ENCODE data around the gene MYO18A. TPM values are rescaled to one million over a fixed set of nuclear protein-coding genes. Genes with fewer than 3 reads are reported as not detected.
"Not testable (repeated sequence)": the region's sequence is repeated elsewhere in the genome, so short reads cannot be mapped to it uniquely, and the experiment has no call there.

The MYO18A gene, protein sequence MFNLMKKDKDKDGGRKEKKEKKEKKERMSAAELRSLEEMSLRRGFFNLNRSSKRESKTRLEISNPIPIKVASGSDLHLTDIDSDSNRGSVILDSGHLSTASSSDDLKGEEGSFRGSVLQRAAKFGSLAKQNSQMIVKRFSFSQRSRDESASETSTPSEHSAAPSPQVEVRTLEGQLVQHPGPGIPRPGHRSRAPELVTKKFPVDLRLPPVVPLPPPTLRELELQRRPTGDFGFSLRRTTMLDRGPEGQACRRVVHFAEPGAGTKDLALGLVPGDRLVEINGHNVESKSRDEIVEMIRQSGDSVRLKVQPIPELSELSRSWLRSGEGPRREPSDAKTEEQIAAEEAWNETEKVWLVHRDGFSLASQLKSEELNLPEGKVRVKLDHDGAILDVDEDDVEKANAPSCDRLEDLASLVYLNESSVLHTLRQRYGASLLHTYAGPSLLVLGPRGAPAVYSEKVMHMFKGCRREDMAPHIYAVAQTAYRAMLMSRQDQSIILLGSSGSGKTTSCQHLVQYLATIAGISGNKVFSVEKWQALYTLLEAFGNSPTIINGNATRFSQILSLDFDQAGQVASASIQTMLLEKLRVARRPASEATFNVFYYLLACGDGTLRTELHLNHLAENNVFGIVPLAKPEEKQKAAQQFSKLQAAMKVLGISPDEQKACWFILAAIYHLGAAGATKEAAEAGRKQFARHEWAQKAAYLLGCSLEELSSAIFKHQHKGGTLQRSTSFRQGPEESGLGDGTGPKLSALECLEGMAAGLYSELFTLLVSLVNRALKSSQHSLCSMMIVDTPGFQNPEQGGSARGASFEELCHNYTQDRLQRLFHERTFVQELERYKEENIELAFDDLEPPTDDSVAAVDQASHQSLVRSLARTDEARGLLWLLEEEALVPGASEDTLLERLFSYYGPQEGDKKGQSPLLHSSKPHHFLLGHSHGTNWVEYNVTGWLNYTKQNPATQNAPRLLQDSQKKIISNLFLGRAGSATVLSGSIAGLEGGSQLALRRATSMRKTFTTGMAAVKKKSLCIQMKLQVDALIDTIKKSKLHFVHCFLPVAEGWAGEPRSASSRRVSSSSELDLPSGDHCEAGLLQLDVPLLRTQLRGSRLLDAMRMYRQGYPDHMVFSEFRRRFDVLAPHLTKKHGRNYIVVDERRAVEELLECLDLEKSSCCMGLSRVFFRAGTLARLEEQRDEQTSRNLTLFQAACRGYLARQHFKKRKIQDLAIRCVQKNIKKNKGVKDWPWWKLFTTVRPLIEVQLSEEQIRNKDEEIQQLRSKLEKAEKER (N-terminal part only)
- total RNA-seq (2014; rRNA removed): 39.6 and 41.7 TPM in 2 replicates
- polyA plus RNA-seq (2012): 35.2 TPM

DNA sequence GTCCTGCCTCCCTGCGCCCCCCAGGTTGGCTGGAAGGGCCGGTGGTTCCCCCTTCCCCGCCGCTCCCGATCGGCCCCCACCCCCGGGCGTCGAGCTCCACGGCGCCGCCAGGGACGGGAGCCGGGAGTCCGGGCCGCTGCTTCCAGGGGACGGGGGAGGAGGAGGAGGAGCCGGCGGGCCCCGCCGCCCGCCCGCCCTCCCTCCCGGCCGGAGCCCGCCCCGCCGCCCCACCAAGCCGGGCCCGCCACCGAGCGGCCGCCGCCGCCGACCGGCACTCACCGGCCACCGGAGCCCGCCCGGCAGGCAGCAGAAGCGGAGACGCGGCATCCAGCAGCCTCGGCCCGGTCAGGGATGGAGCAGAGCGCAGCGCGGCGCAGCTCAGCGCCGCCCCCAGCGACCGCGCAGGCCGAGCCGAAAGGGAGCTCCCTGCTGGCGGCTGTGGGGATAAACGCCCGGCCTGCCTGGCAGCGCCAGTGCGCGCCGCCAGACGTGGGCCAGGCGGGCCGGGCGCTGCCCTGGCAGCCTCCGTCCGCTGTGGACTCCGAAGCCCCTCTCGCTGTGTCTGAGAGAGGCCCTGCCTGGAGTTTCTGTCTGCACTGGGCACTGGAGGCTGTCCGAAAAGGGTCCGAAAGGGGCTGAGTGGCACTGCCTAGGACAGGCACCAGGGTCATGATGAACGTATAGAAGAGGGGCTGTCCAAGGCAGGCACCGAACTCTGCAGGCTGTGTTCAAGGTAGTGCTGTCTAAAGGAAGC, at the start of gene MYO18A:
TSS of gene MYO18A (minus strand) at position 365 of the 754 bp plus-strand sequence. CDS start 13,458 bp downstream, outside the sequence.
- peak; percentile 72 for DNase-seq (ENCODE audit: low read depth)

DNA sequence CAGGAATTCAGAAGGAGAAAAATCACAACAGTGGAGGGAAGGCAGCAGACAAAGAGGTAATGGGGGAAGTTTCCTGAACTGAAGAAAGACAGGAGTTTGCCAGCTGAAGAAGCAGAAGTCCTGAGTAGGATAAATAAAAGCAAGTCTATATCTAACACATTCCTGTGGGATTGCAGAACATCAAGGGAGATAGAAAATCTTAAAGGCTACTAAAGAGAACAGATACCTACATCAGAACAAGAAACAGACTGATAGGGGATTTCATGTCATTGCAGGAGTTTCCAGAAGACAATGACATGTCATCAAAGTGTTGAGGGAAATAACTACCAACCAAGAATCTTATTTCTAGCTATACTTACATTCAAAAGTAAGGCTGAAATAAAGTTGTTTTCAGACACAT, 45.2 kb upstream of the MYO18A start:
- DNase-seq (ENCODE audit: low read depth): no peak

GRCh38 chr17:29221338-29221737, 41.1 kb upstream of the MYO18A start:
- DNase-seq (ENCODE audit: low read depth): not testable (repeated sequence)

- DNase-seq (ENCODE audit: low read depth): peak; percentile 80
Observed at GRCh38 chr17:29219378-29220047, 39.3 kb upstream of the MYO18A start.

GRCh38 chr17:29216856-29217255, 36.7 kb upstream of the MYO18A start:
- DNase-seq (ENCODE audit: low read depth): no peak

DNA sequence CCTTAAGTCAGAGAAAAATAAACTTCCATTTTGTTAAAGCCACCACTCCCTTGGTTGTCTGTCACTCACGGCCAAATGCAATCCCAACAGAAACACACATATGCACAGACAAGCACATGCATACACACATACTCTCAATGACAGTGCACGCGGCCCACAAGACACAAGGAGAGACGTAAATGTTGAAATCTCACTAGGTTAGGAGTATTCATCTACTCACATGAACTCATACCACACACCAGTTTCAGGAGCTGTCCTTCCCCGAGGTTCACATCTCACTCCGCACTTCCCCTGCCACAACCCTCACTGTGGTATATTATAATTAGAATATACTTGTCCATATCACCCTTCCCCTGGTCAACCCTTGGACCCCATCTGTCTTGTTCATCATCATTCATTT, 36.0 kb upstream of the MYO18A start:
- no peak for DNase-seq (ENCODE audit: low read depth)

DNA sequence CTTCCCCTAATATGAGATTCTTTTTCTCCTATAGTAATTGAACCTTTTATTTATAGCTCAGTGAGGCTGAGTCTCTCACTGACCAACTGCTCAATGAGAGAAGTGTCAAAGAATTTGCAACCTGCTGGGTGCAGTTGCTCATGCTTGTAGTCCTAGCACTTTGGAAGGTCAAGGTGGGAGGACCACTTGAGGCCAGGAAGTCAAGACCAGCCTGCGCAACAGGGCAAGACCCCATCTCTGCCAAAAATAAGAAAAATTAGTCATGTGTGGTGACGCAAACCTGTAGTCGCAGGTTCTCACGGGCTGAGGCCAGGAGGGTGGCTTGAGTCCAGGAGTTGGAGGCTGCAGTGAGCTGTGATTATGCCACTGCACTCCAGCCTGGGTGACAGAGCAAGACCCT, 35.5 kb upstream of the MYO18A start:
- DNase-seq (ENCODE audit: low read depth): no peak

DNA sequence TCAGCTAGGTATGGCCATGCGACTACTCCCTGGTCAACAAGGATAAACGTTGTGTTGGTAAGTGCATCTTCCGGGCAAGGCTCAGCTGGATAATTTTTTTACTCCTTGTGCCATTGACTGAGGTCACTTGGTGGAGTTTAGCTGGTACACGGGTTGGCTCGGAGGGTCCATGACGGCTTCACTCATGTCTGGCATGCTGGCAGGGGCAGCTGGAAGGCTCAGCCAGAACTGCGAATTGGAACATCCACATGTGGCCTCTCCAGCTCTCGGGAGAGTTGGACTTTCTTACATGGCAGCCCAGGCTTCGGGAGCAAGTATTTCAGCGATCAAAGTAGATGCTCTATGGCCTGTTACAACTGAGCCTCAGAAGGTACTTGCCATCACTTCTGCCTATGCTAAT, 35.0 kb upstream of the MYO18A start:
- DNase-seq (ENCODE audit: low read depth): no peak

- DNase-seq (ENCODE audit: low read depth): no peak
Observed at GRCh38 chr17:29214215-29215146, 34.3 kb upstream of the MYO18A start.

- no peak for DNase-seq (ENCODE audit: low read depth)
Observed at GRCh38 chr17:29212681-29213121, 32.5 kb upstream of the MYO18A start.

GRCh38 chr17:29212094-29212631, 32.0 kb upstream of the MYO18A start:
- DNase-seq (ENCODE audit: low read depth): no peak

DNA sequence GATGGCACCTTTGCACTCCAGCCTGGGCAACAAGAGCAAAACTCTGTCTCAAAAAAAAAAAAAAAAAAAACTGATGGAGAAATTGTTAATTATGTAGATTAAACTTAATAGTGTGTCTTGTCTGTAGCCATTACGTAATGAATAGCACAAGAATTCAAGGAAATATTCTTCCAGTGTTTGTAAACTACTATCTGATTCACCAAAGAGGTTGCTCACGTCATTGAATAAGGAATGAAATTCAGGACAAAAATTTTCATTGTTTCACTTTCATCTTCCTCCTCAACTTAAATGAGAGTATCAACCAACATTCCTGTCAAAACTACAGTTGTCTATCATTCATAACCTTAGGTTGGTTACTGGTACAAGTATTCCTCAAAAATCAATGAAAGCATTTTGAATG, 30.7 kb upstream of the MYO18A start:
- no peak for DNase-seq (ENCODE audit: low read depth)

- no peak for DNase-seq (ENCODE audit: low read depth)
Observed at GRCh38 chr17:29209073-29209472, 28.9 kb upstream of the MYO18A start.

DNA sequence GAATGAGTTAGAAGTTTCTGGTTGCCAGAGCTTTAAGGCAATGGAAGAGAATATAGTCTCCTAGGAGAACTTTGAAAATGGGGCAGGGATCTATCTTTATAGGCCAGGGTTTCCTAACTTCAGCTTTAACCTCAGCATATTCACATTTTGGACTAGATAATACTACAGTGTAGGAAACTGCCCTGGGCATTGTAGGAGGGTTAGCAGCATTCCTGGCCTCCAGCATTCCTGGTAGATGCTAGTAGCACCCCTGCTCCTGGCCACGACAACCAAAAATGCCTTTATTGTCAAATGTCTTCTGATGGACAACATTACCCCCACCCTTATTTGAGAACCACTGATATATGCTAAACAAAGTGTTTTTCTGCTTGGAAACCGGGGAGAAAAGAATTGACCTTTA, 27.8 kb upstream of the MYO18A start:
- no peak for DNase-seq (ENCODE audit: low read depth)

DNA sequence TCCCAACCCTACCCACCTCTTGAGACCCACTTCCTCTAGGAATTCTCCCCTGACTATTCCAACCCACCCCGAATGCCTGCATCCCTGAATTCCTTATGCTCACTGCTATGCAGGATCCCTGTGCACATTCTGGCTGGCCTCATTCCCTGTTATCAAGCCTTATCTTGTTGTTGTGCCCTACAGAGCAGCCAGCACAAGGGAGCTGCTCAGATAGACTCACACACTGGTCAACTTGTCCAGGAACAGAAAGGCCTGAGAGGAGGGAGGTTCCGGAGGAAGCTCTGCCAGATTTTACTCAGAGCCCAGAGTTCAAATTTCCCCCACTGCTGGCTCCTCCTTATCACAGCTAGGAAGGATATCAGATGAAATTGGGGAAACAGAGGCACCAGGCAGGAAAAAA, 24.8 kb upstream of the MYO18A start:
- no peak for DNase-seq (ENCODE audit: low read depth)

GRCh38 chr17:29204068-29204804, 24.0 kb upstream of the MYO18A start:
- DNase-seq (ENCODE audit: low read depth): not testable (repeated sequence)

- DNase-seq (ENCODE audit: low read depth): no peak
Observed at GRCh38 chr17:29197516-29198272, 17.5 kb upstream of the MYO18A start.

Measured in LHCN-M2 (cell line).